ENCODE measurements around the gene MAPT. TPM values are rescaled to one million over a fixed set of nuclear protein-coding genes. Genes with fewer than 3 reads are reported as not detected.
A peak's percentile ranks its signal among the peaks of the same experiment; 100 is the strongest.

Gene MAPT
- total RNA-seq: under 1 TPM; 0.14 to 0.17 TPM

- peak; percentile 95 to 96 for ATAC-seq
- Mint-ChIP-seq H3K4me1 (ENCODE audit: low read depth in 2 of 2) (peaks cover 6 to 10% of the 10 kb centered on the region in 2 donors), H3K27ac (peak within 1 kb of the TSS in 1 of 2 donors; percentile 53), H3K4me3 (peak within 1 kb of the TSS; percentile 77), H3K36me3 (no peaks in the 10 kb centered on the region), H3K27me3 (peaks cover 20 to 23% of the 10 kb centered on the region in 2 donors), H3K9me3 (no peaks in the 10 kb centered on the region)
- DNase-seq (ENCODE audit: low spot score): peak; percentile 92
These were observed at the start of gene MAPT for GRCh38 chr17:45894022-45894784. Gene MAPT, plus strand, starts transcription at chr17:45894554. Its CDS starts 67,784 bp downstream, at chr17:45962338.

GRCh38 chr17:45844695-45845375 lies 49.5 kb upstream of the MAPT start, which contains the start of gene SPPL2C:
Gene SPPL2C, plus strand, starts transcription at chr17:45844881. Its CDS starts 26 bp downstream, at chr17:45844907.
- peak; percentile 42 for DNase-seq (ENCODE audit: low spot score)
- no peak for ATAC-seq
- Mint-ChIP-seq H3K9me3 (no peaks in the 10 kb centered on the region), H3K4me1 (ENCODE audit: low read depth in 2 of 2) (no peaks in the 10 kb centered on the region), H3K36me3 (no peaks in the 10 kb centered on the region), H3K4me3 (no peak within 1 kb of the TSS), H3K27ac (no peak within 1 kb of the TSS), H3K27me3 (peaks cover 0 to 5% of the 10 kb centered on the region in 2 donors)

- Mint-ChIP-seq H3K27me3 (peaks cover 0 to 5% of the 10 kb centered on the region in 2 donors), H3K27ac (no peak overlapping the region), H3K4me3 (no peak overlapping the region), H3K36me3 (no peaks in the 10 kb centered on the region), H3K9me3 (no peaks in the 10 kb centered on the region), H3K4me1 (ENCODE audit: low read depth in 2 of 2) (no peaks in the 10 kb centered on the region)
- ATAC-seq (no peak), DNase-seq (ENCODE audit: low spot score) (peak; percentile 56)
These were observed 48.8 kb upstream of the MAPT start for GRCh38 chr17:45845376-45846185.

GRCh38 chr17:45846223-45846622 lies 48.1 kb upstream of the MAPT start:
- ATAC-seq: no peak
- no peak overlapping the region for H3K4me3 Mint-ChIP-seq
- peak; percentile 60 for DNase-seq (ENCODE audit: low spot score)
- no peaks in the 10 kb centered on the region for H3K36me3 Mint-ChIP-seq
- H3K4me1 Mint-ChIP-seq (ENCODE audit: low read depth in 2 of 2): no peaks in the 10 kb centered on the region
- H3K27me3 Mint-ChIP-seq: peaks cover 0 to 5% of the 10 kb centered on the region in 2 donors
- H3K9me3 Mint-ChIP-seq: no peaks in the 10 kb centered on the region
- H3K27ac Mint-ChIP-seq: no peak overlapping the region

- Mint-ChIP-seq H3K27ac (no peak overlapping the region), H3K4me3 (no peak overlapping the region), H3K9me3 (no peaks in the 10 kb centered on the region), H3K27me3 (peaks cover 0 to 5% of the 10 kb centered on the region in 2 donors), H3K4me1 (ENCODE audit: low read depth in 2 of 2) (no peaks in the 10 kb centered on the region), H3K36me3 (no peaks in the 10 kb centered on the region)
- no peak for ATAC-seq
- DNase-seq (ENCODE audit: low spot score): peak; percentile 50
These were observed 47.7 kb upstream of the MAPT start for GRCh38 chr17:45846646-45847045.

- Mint-ChIP-seq H3K36me3 (no peaks in the 10 kb centered on the region), H3K27me3 (peaks cover 0 to 5% of the 10 kb centered on the region in 2 donors), H3K9me3 (no peaks in the 10 kb centered on the region), H3K4me1 (ENCODE audit: low read depth in 2 of 2) (no peaks in the 10 kb centered on the region), H3K27ac (no peak overlapping the region), H3K4me3 (no peak overlapping the region)
- ATAC-seq (no peak), DNase-seq (ENCODE audit: low spot score) (peak; percentile 0)
These were observed 47.3 kb upstream of the MAPT start for GRCh38 chr17:45847101-45847500.

- DNase-seq (ENCODE audit: low spot score) (peak; percentile 15), ATAC-seq (no peak)
- Mint-ChIP-seq H3K4me3 (no peak overlapping the region), H3K27ac (no peak overlapping the region), H3K27me3 (peaks cover 0 to 6% of the 10 kb centered on the region in 2 donors), H3K9me3 (no peaks in the 10 kb centered on the region), H3K36me3 (no peaks in the 10 kb centered on the region), H3K4me1 (ENCODE audit: low read depth in 2 of 2) (peaks cover 2 to 4% of the 10 kb centered on the region in 2 donors)
These were observed 46.6 kb upstream of the MAPT start for GRCh38 chr17:45847747-45848146.

- Mint-ChIP-seq H3K36me3 (no peaks in the 10 kb centered on the region), H3K9me3 (no peaks in the 10 kb centered on the region), H3K27ac (no peak overlapping the region), H3K27me3 (peaks cover 0 to 6% of the 10 kb centered on the region in 2 donors), H3K4me1 (ENCODE audit: low read depth in 2 of 2) (peaks cover 2 to 4% of the 10 kb centered on the region in 2 donors), H3K4me3 (no peak overlapping the region)
- ATAC-seq (no peak), DNase-seq (ENCODE audit: low spot score) (no peak)
These were observed 45.9 kb upstream of the MAPT start for GRCh38 chr17:45848405-45848804.

GRCh38 chr17:45848868-45849535 lies 45.4 kb upstream of the MAPT start:
- H3K4me1 Mint-ChIP-seq (ENCODE audit: low read depth in 2 of 2): peaks cover 2 to 4% of the 10 kb centered on the region in 2 donors
- no peak for ATAC-seq
- no peak overlapping the region for H3K27ac Mint-ChIP-seq
- H3K36me3 Mint-ChIP-seq: no peaks in the 10 kb centered on the region
- peaks cover 0 to 6% of the 10 kb centered on the region in 2 donors for H3K27me3 Mint-ChIP-seq
- DNase-seq (ENCODE audit: low spot score): peak; percentile 56
- no peaks in the 10 kb centered on the region for H3K9me3 Mint-ChIP-seq
- H3K4me3 Mint-ChIP-seq: no peak overlapping the region

GRCh38 chr17:45849536-45849990 lies 44.8 kb upstream of the MAPT start:
- H3K27me3 Mint-ChIP-seq: peaks cover 0 to 10% of the 10 kb centered on the region in 2 donors
- H3K4me3 Mint-ChIP-seq: no peak overlapping the region
- ATAC-seq (peak in 1 of 2 donors; percentile 19), DNase-seq (ENCODE audit: low spot score) (peak; percentile 35)
- H3K9me3 Mint-ChIP-seq: no peaks in the 10 kb centered on the region
- H3K27ac Mint-ChIP-seq: no peak overlapping the region
- H3K36me3 Mint-ChIP-seq: no peaks in the 10 kb centered on the region
- H3K4me1 Mint-ChIP-seq (ENCODE audit: low read depth in 2 of 2): peaks cover 2 to 4% of the 10 kb centered on the region in 2 donors

- Mint-ChIP-seq H3K27ac (no peak overlapping the region), H3K4me3 (no peak overlapping the region)
These were observed 44.3 kb upstream of the MAPT start for GRCh38 chr17:45850011-45850410.

GRCh38 chr17:45850468-45850867 lies 43.9 kb upstream of the MAPT start:
- H3K9me3 Mint-ChIP-seq: no peaks in the 10 kb centered on the region
- no peaks in the 10 kb centered on the region for H3K36me3 Mint-ChIP-seq
- ATAC-seq: no peak
- no peak for DNase-seq (ENCODE audit: low spot score)
- H3K4me1 Mint-ChIP-seq (ENCODE audit: low read depth in 2 of 2): peaks cover 2 to 4% of the 10 kb centered on the region in 2 donors
- H3K4me3 Mint-ChIP-seq: no peak overlapping the region
- H3K27ac Mint-ChIP-seq: no peak overlapping the region
- H3K27me3 Mint-ChIP-seq: peaks cover under 1 to 15% of the 10 kb centered on the region in 2 donors

More at GRCh38 chr17:45850011-45850410, 44.3 kb upstream of the MAPT start:
- H3K4me1 Mint-ChIP-seq (ENCODE audit: low read depth in 2 of 2): peaks cover 2 to 4% of the 10 kb centered on the region in 2 donors
- ATAC-seq: no peak
- no peaks in the 10 kb centered on the region for H3K36me3 Mint-ChIP-seq
- peaks cover 0 to 12% of the 10 kb centered on the region in 2 donors for H3K27me3 Mint-ChIP-seq
- peak; percentile 35 for DNase-seq (ENCODE audit: low spot score)
- H3K9me3 Mint-ChIP-seq: no peaks in the 10 kb centered on the region

GRCh38 chr17:45851022-45851421 lies 43.3 kb upstream of the MAPT start:
- peaks cover 2 to 4% of the 10 kb centered on the region in 2 donors for H3K4me1 Mint-ChIP-seq (ENCODE audit: low read depth in 2 of 2)
- no peak for DNase-seq (ENCODE audit: low spot score)
- no peaks in the 10 kb centered on the region for H3K36me3 Mint-ChIP-seq
- peak in 1 of 2 donors; percentile 42 for ATAC-seq
- no peak overlapping the region for H3K27ac Mint-ChIP-seq
- peaks cover 6 to 18% of the 10 kb centered on the region in 2 donors for H3K27me3 Mint-ChIP-seq
- no peaks in the 10 kb centered on the region for H3K9me3 Mint-ChIP-seq
- no peak overlapping the region for H3K4me3 Mint-ChIP-seq
